ENCODE measurements around the gene REXO4.

DNA sequence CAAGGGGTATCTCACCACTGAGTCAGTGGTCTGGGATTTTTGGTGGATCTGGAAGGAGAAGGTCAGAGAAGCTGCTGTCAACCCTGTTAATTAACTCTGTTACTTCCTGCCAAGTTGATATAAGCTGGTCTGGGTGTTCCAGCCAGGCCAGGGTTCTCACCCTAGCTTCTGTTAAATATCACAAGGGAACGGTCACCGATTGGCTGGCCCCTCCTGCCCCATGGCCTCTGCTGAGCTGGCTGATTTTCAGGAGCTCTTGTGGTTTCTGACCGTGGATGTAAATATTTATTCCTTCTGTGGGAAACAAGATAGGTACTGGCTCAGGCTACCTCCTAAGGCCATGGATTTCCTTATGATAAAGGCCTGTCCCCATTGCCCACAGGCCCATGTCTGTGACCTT lies 5.4 kb upstream of the REXO4 start:
- no peak for TF ChIP-seq EZH2 (IDR thresholded peaks at IDR 0.05)
- TF ChIP-seq, protein P1, sequence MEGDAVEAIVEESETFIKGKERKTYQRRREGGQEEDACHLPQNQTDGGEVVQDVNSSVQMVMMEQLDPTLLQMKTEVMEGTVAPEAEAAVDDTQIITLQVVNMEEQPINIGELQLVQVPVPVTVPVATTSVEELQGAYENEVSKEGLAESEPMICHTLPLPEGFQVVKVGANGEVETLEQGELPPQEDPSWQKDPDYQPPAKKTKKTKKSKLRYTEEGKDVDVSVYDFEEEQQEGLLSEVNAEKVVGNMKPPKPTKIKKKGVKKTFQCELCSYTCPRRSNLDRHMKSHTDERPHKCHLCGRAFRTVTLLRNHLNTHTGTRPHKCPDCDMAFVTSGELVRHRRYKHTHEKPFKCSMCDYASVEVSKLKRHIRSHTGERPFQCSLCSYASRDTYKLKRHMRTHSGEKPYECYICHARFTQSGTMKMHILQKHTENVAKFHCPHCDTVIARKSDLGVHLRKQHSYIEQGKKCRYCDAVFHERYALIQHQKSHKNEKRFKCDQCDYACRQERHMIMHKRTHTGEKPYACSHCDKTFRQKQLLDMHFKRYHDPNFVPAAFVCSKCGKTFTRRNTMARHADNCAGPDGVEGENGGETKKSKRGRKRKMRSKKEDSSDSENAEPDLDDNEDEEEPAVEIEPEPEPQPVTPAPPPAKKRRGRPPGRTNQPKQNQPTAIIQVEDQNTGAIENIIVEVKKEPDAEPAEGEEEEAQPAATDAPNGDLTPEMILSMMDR (IDR thresholded peaks at IDR 0.05): no peak

Measured in neural progenitor cell (in vitro differentiated cells).